Fibroblast of skin of scalp (primary cell): Measurements from ENCODE around the gene GNB2. TPM values are rescaled to one million over a fixed set of nuclear protein-coding genes. Genes with fewer than 3 reads are reported as not detected.
"Not testable (repeated sequence)": the region's sequence is repeated elsewhere in the genome, so short reads cannot be mapped to it uniquely, and the experiment has no call there.

Source experiments
- DNase-seq: peaks from one replicate; pipeline ENCODE4 v3.0.0-alpha.2; 2013
- polyA plus RNA-seq, 2 experiments: library from polyadenylated mRNA; unstranded; fragments of 120-200 nt; gene quantifications; one replicate each; pipeline ENCODE4 v1.2.1, GENCODE V29; 2013; ENCODE audit not compliant: insufficient read length in 2 of 2

The GNB2 gene
- 291 TPM for polyA plus RNA-seq (2013, experiment 1 of 2; ENCODE audit: insufficient read length)
- polyA plus RNA-seq (2013, experiment 2 of 2; ENCODE audit: insufficient read length): 292 TPM

- DNase-seq: peak; percentile 100
These were observed at the start of gene GNB2 for GRCh38 chr7:100673302-100673941. Gene GNB2 (plus strand): TSS chr7:100673740. CDS start chr7:100676266, 2,526 bp downstream.

- no peak for DNase-seq
These were observed 49.4 kb upstream of the GNB2 start for GRCh38 chr7:100623951-100624824.

GRCh38 chr7:100626055-100626454 is 47.5 kb upstream of the GNB2 start:
- DNase-seq: no peak

- DNase-seq: peak; percentile 79
These were observed 46.9 kb upstream of the GNB2 start for GRCh38 chr7:100626530-100627237.

- DNase-seq: no peak
These were observed 46.3 kb upstream of the GNB2 start for GRCh38 chr7:100627238-100627549.

GRCh38 chr7:100629117-100629716 is 44.3 kb upstream of the GNB2 start:
- DNase-seq: peak; percentile 12

- DNase-seq: no peak
These were observed 43.5 kb upstream of the GNB2 start for GRCh38 chr7:100630066-100630465.

- peak; percentile 47 for DNase-seq
These were observed 40.4 kb upstream of the GNB2 start for GRCh38 chr7:100632951-100633717.

GRCh38 chr7:100639995-100640516 is 33.5 kb upstream of the GNB2 start:
- no peak for DNase-seq

- no peak for DNase-seq
These were observed 32.8 kb upstream of the GNB2 start for GRCh38 chr7:100640517-100641440.

- DNase-seq: no peak
These were observed 32.1 kb upstream of the GNB2 start, which contains the start of gene TFR2 for GRCh38 chr7:100641463-100641859. Gene TFR2 (minus strand): TSS chr7:100641552. CDS start chr7:100641509, 43 bp downstream.

- DNase-seq: no peak
These were observed 31.5 kb upstream of the GNB2 start for GRCh38 chr7:100641860-100642533.

GRCh38 chr7:100642534-100642907 is 31.0 kb upstream of the GNB2 start:
- no peak for DNase-seq

GRCh38 chr7:100649826-100650565 is 23.5 kb upstream of the GNB2 start:
- no peak for DNase-seq

- no peak for DNase-seq
These were observed 18.4 kb upstream of the GNB2 start for GRCh38 chr7:100654908-100655831.

GRCh38 chr7:100655908-100656674 is 17.4 kb upstream of the GNB2 start, which contains the start of gene ACTL6B:
Gene ACTL6B (minus strand): TSS chr7:100656448. CDS start chr7:100656354, 94 bp downstream.
- DNase-seq: peak; percentile 56

- not testable (repeated sequence) for DNase-seq
These were observed 11.3 kb upstream of the GNB2 start for GRCh38 chr7:100662194-100662776.
